GM12878 (cell line): ENCODE results near the gene SOX5. TPM values are rescaled to one million over a fixed set of nuclear protein-coding genes. Genes with fewer than 3 reads are reported as not detected.
"Not testable (repeated sequence)": the region's sequence is repeated elsewhere in the genome, so short reads cannot be mapped to it uniquely, and the experiment has no call there.

Experiments used
- ATAC-seq: fragments of 200-7000 bp; cut with Tn5 transposase; 3 replicates; pipeline ENCODE4 v1.9.1; 2020; ENCODE audit warnings: mild to moderate bottlenecking, moderate library complexity
- BruUV-seq: library from RNA; stranded (reverse); fragments of 400-500 nt; replicated peaks from 2 replicates; lab custom pipeline; 2021; lab: Mats Ljungman, UMichigan
- CTCF ChIA-PET: fragments of 300-600 bp; sonication (Branson Sonifier 250); formaldehyde crosslinking; extraction: SDS; loops from one replicate; lab custom pipeline; 2021; ENCODE audit warnings: inconsistent platforms; lab: Yijun Ruan, JAX
- POLR2A ChIA-PET: fragments of 350-600 bp; formaldehyde crosslinking; extraction: SDS; loops from one replicate; lab custom pipeline; 2021; ENCODE audit warnings: inconsistent platforms; lab: Charles Lee
- RAD21 ChIA-PET: fragments of 300-600 bp; sonication (Branson Sonifier 250); formaldehyde crosslinking; loops from one replicate; lab custom pipeline; 2023; ENCODE audit warnings: antibody characterized with exemption; ENCODE audit not compliant: unreplicated experiment; lab: Charles Lee
- SMC1A ChIA-PET: fragments of 300-600 bp; sonication (Branson Sonifier 250); formaldehyde crosslinking; loops from one replicate; lab custom pipeline; 2023; ENCODE audit not compliant: unreplicated experiment, uncharacterized antibody; lab: Charles Lee
- DNase-seq: peaks from one replicate; pipeline ENCODE4 v3.0.0-alpha.2; 2011; ENCODE audit warnings: low read depth, low spot score
- FAIRE-seq: peaks from 3 replicates; lab custom pipeline; 2011; peaks lifted over from hg19 to GRCh38; lab: Jason Lieb, UNC
- H2AFZ ChIP-seq: 2 replicates; pipeline ENCODE4 v1.6.0; 2011; ENCODE audit warnings: low read depth, low read length, control low read depth; ENCODE audit not compliant: control insufficient read depth
- H3K27ac ChIP-seq: 2 replicates; pipeline ENCODE4 v1.5.1; 2011; ENCODE audit warnings: control low read depth; ENCODE audit not compliant: control insufficient read depth, insufficient read depth
- H3K27me3 ChIP-seq, 2 experiments: replicated peaks in 1 of 2; 2 replicates each; pipeline versions ENCODE4 v1.6.0 to v1.6.1; 2011; ENCODE audit warnings: low read length in 1 of 2; ENCODE audit not compliant: control insufficient read depth in 2 of 2, insufficient read depth in 2 of 2
- H3K36me3 ChIP-seq, 2 experiments: 2 replicates each; pipeline ENCODE4 v1.5.1; 2011; ENCODE audit warnings: low read length in 1 of 2; ENCODE audit not compliant: control insufficient read depth in 2 of 2, insufficient read depth in 2 of 2
- H3K4me1 ChIP-seq: 2 replicates; pipeline ENCODE4 v1.6.1; 2011; ENCODE audit warnings: mild to moderate bottlenecking, low read length, moderate library complexity, mixed read lengths; ENCODE audit not compliant: control insufficient read depth, insufficient read depth
- H3K4me2 ChIP-seq: 2 replicates; pipeline ENCODE4 v1.6.0; 2011; ENCODE audit warnings: control low read depth; ENCODE audit not compliant: control insufficient read depth, insufficient read depth
- H3K4me3 ChIP-seq: fragments of 200-600 bp; sonication (generic); 2 replicates; pipeline ENCODE4 v1.5.1; 2016
- H3K79me2 ChIP-seq: 2 replicates; pipeline ENCODE4 v1.6.0; 2011; ENCODE audit warnings: low read length; ENCODE audit not compliant: control insufficient read depth, insufficient read depth
- H3K9ac ChIP-seq: 2 replicates; pipeline ENCODE4 v1.8.0; 2011; ENCODE audit warnings: low read length, control low read depth, mixed read lengths; ENCODE audit not compliant: control insufficient read depth, insufficient read depth
- H3K9me3 ChIP-seq: replicated peaks from 3 replicates; pipeline ENCODE4 v1.5.1; 2011; ENCODE audit warnings: mild to moderate bottlenecking, low read length; ENCODE audit not compliant: control insufficient read depth, insufficient read depth
- H4K20me1 ChIP-seq: 2 replicates; pipeline ENCODE4 v1.6.0; 2011; ENCODE audit not compliant: control insufficient read depth, insufficient read depth
- EZH2 ChIP-seq: IDR thresholded peaks from 2 replicates; pipeline ENCODE4 v1.6.1; 2012; ENCODE audit warnings: low read depth, mild to moderate bottlenecking, control low read depth, inconsistent platforms, low read length, borderline replicate concordance; ENCODE audit not compliant: control insufficient read depth
- PAX8 ChIP-seq: fragments of 450-650 bp; IDR thresholded peaks from 2 replicates; pipeline ENCODE4 v1.6.1; 2017; ENCODE audit warnings: mild to moderate bottlenecking, moderate library complexity
- ZBTB11 ChIP-seq: fragments of 450-650 bp; formaldehyde crosslinking; IDR thresholded peaks from 2 replicates; pipeline ENCODE4 v1.5.0; 2022; ENCODE audit warnings: mild to moderate bottlenecking, missing genetic modification characterization
- WGBS: methylation state at CpG from one replicate; pipeline ENCODE4 v1.1.6; 2016; ENCODE audit warnings: low lambda C conversion rate; ENCODE audit not compliant: insufficient replicate concordance, insufficient coverage; ENCODE audit errors: missing lambda C conversion rate; 5-methylcytosine and 5-hydroxymethylcytosine counted together
- in situ Hi-C: fragments of 300-500 bp; cut with MboI; formaldehyde crosslinking; loops from 9 replicates; pipeline ENCODE4 v1.14.3; 2018; ENCODE audit warnings: mixed read lengths
- intact Hi-C: fragments of 100-400 bp; cut with micrococcal nuclease; formaldehyde crosslinking; loops from one replicate; pipeline ENCODE4 v1.14.2; 2022; ENCODE audit not compliant: unreplicated experiment
- polyA plus RNA-seq, 11 experiments: library from polyadenylated mRNA; depleted of rRNA in 4 of 11; unstranded in 6 of 11; stranded (reverse) in 5 of 11; fragments of >200 nt; fragmentation: Nextera tagmentation in 4 of 11; fragmentation: Illumina TruSeq in 1 of 11; extraction: Ambion mirVana in 4 of 11; extraction: Trizol in 1 of 11; gene quantifications; 1 replicate in 1 of 11; 2 replicates in 10 of 11; pipeline versions ENCODE4 v1.2.1 to v1.2.3, GENCODE V29; 2011 to 2016; ENCODE audit warnings: inconsistent platforms in 2 of 11, missing spikeins in 2 of 11, low read depth in 1 of 11
- total RNA-seq, 4 experiments: library from RNA; depleted of rRNA in 3 of 4; stranded (reverse); fragments of >200 nt in 3 of 4; fragmentation: Illumina TruSeq in 1 of 4; extraction: Trizol in 1 of 4; gene quantifications; 2 replicates each; pipeline versions ENCODE4 v1.2.1 to v1.2.3, GENCODE V29; 2013 to 2021

SOX5 gene
- total and polyA plus RNA-seq, 10 of the 15 experiments (the other 5 are each of a cell fraction or from before 2014, with no cell fraction given): 0.08 to 1.0 (median 0.24) TPM

DNA sequence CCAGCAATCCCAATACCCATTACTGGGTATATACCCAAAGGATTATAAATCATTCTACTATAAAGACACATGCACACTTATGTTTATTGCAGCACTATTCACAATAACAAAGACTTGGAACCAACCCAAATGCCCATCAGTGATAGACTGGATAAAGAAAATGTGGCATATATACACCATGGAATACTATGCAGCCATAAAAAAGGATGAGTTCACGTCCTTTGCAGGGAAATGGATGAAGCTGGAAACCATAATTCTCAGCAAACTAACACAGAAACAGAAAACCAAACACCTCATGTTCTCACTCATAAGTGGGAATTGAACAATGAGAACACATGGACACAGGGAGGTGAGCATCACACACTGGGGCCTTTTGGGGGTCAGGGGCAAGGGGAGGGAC is 72.9 kb downstream of the SOX5 start:
- RAD21 ChIA-PET, H3K79me2 ChIP-seq, H3K27ac ChIP-seq, DNase-seq, H3K4me1 ChIP-seq, H3K4me3 ChIP-seq, H3K9ac ChIP-seq, H4K20me1 ChIP-seq, intact Hi-C loops, H2AFZ ChIP-seq, POLR2A ChIA-PET, H3K9me3 ChIP-seq, ATAC-seq, H3K27me3 ChIP-seq, in situ Hi-C loops, CTCF ChIA-PET, BruUV-seq, SMC1A ChIA-PET, H3K36me3 ChIP-seq, H3K4me2 ChIP-seq, FAIRE-seq: not testable (repeated sequence)
- 0% methylated on average over 1 of the region's 1 CpG for WGBS

- Histone ChIP-seq H3K9me3 (no peaks in the 10 kb centered on the region), H3K27me3 (no peaks in the 10 kb centered on the region), H3K79me2 (no peaks in the 10 kb centered on the region), H3K9ac (no peak overlapping the region), H3K4me2 (no peak overlapping the region), H3K27ac (no peak overlapping the region), H3K36me3 (no peaks in the 10 kb centered on the region), H2AFZ (no peak overlapping the region), H3K4me1 (no peaks in the 10 kb centered on the region), H4K20me1 (no peaks in the 10 kb centered on the region), H3K4me3 (no peak overlapping the region)
- ChIA-PET CTCF (no interaction called here), RAD21 (no interaction called here), POLR2A (no interaction called here), SMC1A (no interaction called here)
- BruUV-seq: no TSS peak
- TF ChIP-seq ZBTB11 (CRISPR knock-in tag) (no peak), PAX8 (no peak), EZH2 (no peak)
- in situ Hi-C loops: no loop called here
- ATAC-seq: no peak
- intact Hi-C loops: no loop called here
- no peak for FAIRE-seq
- no peak for DNase-seq
Observed at GRCh38 chr12:23867794-23868193, 81.7 kb downstream of the SOX5 start.
